ENCODE measurements around the gene FBXO11. TPM values are rescaled to one million over a fixed set of nuclear protein-coding genes. Genes with fewer than 3 reads are reported as not detected.
A peak's percentile ranks its signal among the peaks of the same experiment; 100 is the strongest.

The FBXO11 gene
- total and polyA plus RNA-seq, 4 donors = 17.5 to 80.4 (median 51.5) TPM

GRCh38 chr2:47842846-47843245, 63.5 kb downstream of the FBXO11 start:
- peaks cover 0 to 3% of the 10 kb centered on the region in 2 donors for H3K4me1 ChIP-seq (ENCODE audit: control insufficient read depth in 1 of 2, insufficient read depth in 2 of 2, low read length in 2 of 2)
- no peaks in the 10 kb centered on the region for H3K36me3 ChIP-seq (ENCODE audit: control insufficient read depth in 1 of 2, insufficient read depth in 2 of 2, low read length in 1 of 2)
- no peaks in the 10 kb centered on the region for H3K9me3 ChIP-seq (ENCODE audit: control insufficient read depth, low read length)
- intact Hi-C loops (cut with DNase I) = no loop called here
- DNase-seq (no peak), ATAC-seq (ENCODE audit: low FRiP score) (no peak)
- H3K27me3 ChIP-seq (ENCODE audit: control insufficient read depth in 1 of 2, insufficient read depth in 2 of 2, low read length in 1 of 2) = no peaks in the 10 kb centered on the region
- H3K4me3 ChIP-seq (ENCODE audit: low read length in 2 of 2) = no peak overlapping the region
- 66 to 72% methylated on average over 3 of the region's 3 CpGs for WGBS, 2 donors
- H3K27ac ChIP-seq (ENCODE audit: low read depth in 1 of 2, low read length in 2 of 2) = peak overlapping the region in 1 of 2 donors; percentile 28

GRCh38 chr2:47838686-47839085, 67.6 kb downstream of the FBXO11 start:
- no peak overlapping the region for H3K4me3 ChIP-seq (ENCODE audit: low read length in 2 of 2)
- H3K4me1 ChIP-seq (ENCODE audit: control insufficient read depth in 1 of 2, insufficient read depth in 2 of 2, low read length in 2 of 2) = peaks cover 0 to 3% of the 10 kb centered on the region in 2 donors
- no peaks in the 10 kb centered on the region for H3K27me3 ChIP-seq (ENCODE audit: control insufficient read depth in 1 of 2, insufficient read depth in 2 of 2, low read length in 1 of 2)
- no peak overlapping the region for H3K27ac ChIP-seq (ENCODE audit: low read depth in 1 of 2, low read length in 2 of 2)
- peaks cover 0 to 2% of the 10 kb centered on the region in 2 donors for H3K36me3 ChIP-seq (ENCODE audit: control insufficient read depth in 1 of 2, insufficient read depth in 2 of 2, low read length in 1 of 2)
- intact Hi-C loops (cut with DNase I) = no loop called here
- DNase-seq (no peak), ATAC-seq (ENCODE audit: low FRiP score) (no peak)
- H3K9me3 ChIP-seq (ENCODE audit: control insufficient read depth, low read length) = no peaks in the 10 kb centered on the region
- WGBS, 2 donors = 84 to 86% methylated on average over 4 of the region's 4 CpGs

GRCh38 chr2:47838249-47838648, 68.0 kb downstream of the FBXO11 start:
- ATAC-seq (ENCODE audit: low FRiP score) = no peak
- H3K27me3 ChIP-seq (ENCODE audit: control insufficient read depth in 1 of 2, insufficient read depth in 2 of 2, low read length in 1 of 2) = no peaks in the 10 kb centered on the region
- intact Hi-C loops (cut with DNase I) = no loop called here
- 93 to 98% methylated on average over 1 of the region's 1 CpG for WGBS, 2 donors
- H3K36me3 ChIP-seq (ENCODE audit: control insufficient read depth in 1 of 2, insufficient read depth in 2 of 2, low read length in 1 of 2) = peaks cover 0 to 2% of the 10 kb centered on the region in 2 donors
- no peaks in the 10 kb centered on the region for H3K9me3 ChIP-seq (ENCODE audit: control insufficient read depth, low read length)
- peaks cover 0 to 3% of the 10 kb centered on the region in 2 donors for H3K4me1 ChIP-seq (ENCODE audit: control insufficient read depth in 1 of 2, insufficient read depth in 2 of 2, low read length in 2 of 2)
- H3K4me3 ChIP-seq (ENCODE audit: low read length in 2 of 2) = no peak overlapping the region
- H3K27ac ChIP-seq (ENCODE audit: low read depth in 1 of 2, low read length in 2 of 2) = no peak overlapping the region
- DNase-seq = no peak

- no peaks in the 10 kb centered on the region for H3K9me3 ChIP-seq (ENCODE audit: control insufficient read depth, low read length)
- no peak overlapping the region for H3K4me3 ChIP-seq (ENCODE audit: low read length in 2 of 2)
- no peaks in the 10 kb centered on the region for H3K27me3 ChIP-seq (ENCODE audit: control insufficient read depth in 1 of 2, insufficient read depth in 2 of 2, low read length in 1 of 2)
- no peaks in the 10 kb centered on the region for H3K4me1 ChIP-seq (ENCODE audit: control insufficient read depth in 1 of 2, insufficient read depth in 2 of 2, low read length in 2 of 2)
- intact Hi-C loops (cut with DNase I) = no loop called here
- 80 to 86% methylated on average over 2 of the region's 2 CpGs for WGBS, 2 donors
- no peak for ATAC-seq (ENCODE audit: low FRiP score)
- DNase-seq = no peak
- H3K36me3 ChIP-seq (ENCODE audit: control insufficient read depth in 1 of 2, insufficient read depth in 2 of 2, low read length in 1 of 2) = peaks cover 0 to 2% of the 10 kb centered on the region in 2 donors
- H3K27ac ChIP-seq (ENCODE audit: low read depth in 1 of 2, low read length in 2 of 2) = no peak overlapping the region
These were observed 72.8 kb downstream of the FBXO11 start for GRCh38 chr2:47833516-47833968.

GRCh38 chr2:47822518-47822917, 83.8 kb downstream of the FBXO11 start:
- Histone ChIP-seq H3K9me3 (ENCODE audit: control insufficient read depth, low read length) (no peaks in the 10 kb centered on the region), H3K4me3 (ENCODE audit: low read length in 2 of 2) (no peak overlapping the region), H3K4me1 (ENCODE audit: control insufficient read depth in 1 of 2, insufficient read depth in 2 of 2, low read length in 2 of 2) (no peaks in the 10 kb centered on the region), H3K27me3 (ENCODE audit: control insufficient read depth in 1 of 2, insufficient read depth in 2 of 2, low read length in 1 of 2) (no peaks in the 10 kb centered on the region), H3K36me3 (ENCODE audit: control insufficient read depth in 1 of 2, insufficient read depth in 2 of 2, low read length in 1 of 2) (peaks cover 0 to 7% of the 10 kb centered on the region in 2 donors), H3K27ac (ENCODE audit: low read depth in 1 of 2, low read length in 2 of 2) (no peak overlapping the region)
- no peak for DNase-seq
- intact Hi-C loops (cut with DNase I) = no loop called here
- no peak for ATAC-seq (ENCODE audit: low FRiP score)

GRCh38 chr2:47819834-47820233, 86.5 kb downstream of the FBXO11 start:
- Histone ChIP-seq H3K27me3 (ENCODE audit: control insufficient read depth in 1 of 2, insufficient read depth in 2 of 2, low read length in 1 of 2) (no peaks in the 10 kb centered on the region), H3K9me3 (ENCODE audit: control insufficient read depth, low read length) (no peaks in the 10 kb centered on the region), H3K36me3 (ENCODE audit: control insufficient read depth in 1 of 2, insufficient read depth in 2 of 2, low read length in 1 of 2) (peaks cover 0 to 8% of the 10 kb centered on the region in 2 donors), H3K4me1 (ENCODE audit: control insufficient read depth in 1 of 2, insufficient read depth in 2 of 2, low read length in 2 of 2) (no peaks in the 10 kb centered on the region), H3K4me3 (ENCODE audit: low read length in 2 of 2) (no peak overlapping the region), H3K27ac (ENCODE audit: low read depth in 1 of 2, low read length in 2 of 2) (no peak overlapping the region)
- no peak for ATAC-seq (ENCODE audit: low FRiP score)
- intact Hi-C loops (cut with DNase I) = no loop called here
- WGBS, 2 donors = 88 to 89% methylated on average over 3 of the region's 3 CpGs
- DNase-seq = no peak

- 89 to 90% methylated on average over 2 of the region's 2 CpGs for WGBS, 2 donors
- Histone ChIP-seq H3K27me3 (ENCODE audit: control insufficient read depth in 1 of 2, insufficient read depth in 2 of 2, low read length in 1 of 2) (no peaks in the 10 kb centered on the region), H3K4me3 (ENCODE audit: low read length in 2 of 2) (no peak overlapping the region), H3K36me3 (ENCODE audit: control insufficient read depth in 1 of 2, insufficient read depth in 2 of 2, low read length in 1 of 2) (peaks cover 0 to 8% of the 10 kb centered on the region in 2 donors), H3K4me1 (ENCODE audit: control insufficient read depth in 1 of 2, insufficient read depth in 2 of 2, low read length in 2 of 2) (no peaks in the 10 kb centered on the region), H3K27ac (ENCODE audit: low read depth in 1 of 2, low read length in 2 of 2) (no peak overlapping the region), H3K9me3 (ENCODE audit: control insufficient read depth, low read length) (no peaks in the 10 kb centered on the region)
- DNase-seq (no peak), ATAC-seq (ENCODE audit: low FRiP score) (no peak)
- intact Hi-C loops (cut with DNase I) = no loop called here
These were observed 87.5 kb downstream of the FBXO11 start for GRCh38 chr2:47818777-47819176.

- Histone ChIP-seq H3K27me3 (ENCODE audit: control insufficient read depth in 1 of 2, insufficient read depth in 2 of 2, low read length in 1 of 2) (no peaks in the 10 kb centered on the region), H3K36me3 (ENCODE audit: control insufficient read depth in 1 of 2, insufficient read depth in 2 of 2, low read length in 1 of 2) (peaks cover 0 to 5% of the 10 kb centered on the region in 2 donors), H3K9me3 (ENCODE audit: control insufficient read depth, low read length) (no peaks in the 10 kb centered on the region), H3K27ac (ENCODE audit: low read depth in 1 of 2, low read length in 2 of 2) (no peak overlapping the region), H3K4me1 (ENCODE audit: control insufficient read depth in 1 of 2, insufficient read depth in 2 of 2, low read length in 2 of 2) (no peaks in the 10 kb centered on the region), H3K4me3 (ENCODE audit: low read length in 2 of 2) (no peak overlapping the region)
- ATAC-seq (ENCODE audit: low FRiP score) (no peak), DNase-seq (no peak)
- 94 to 99% methylated on average over 10 of the region's 10 CpGs for WGBS, 2 donors
- intact Hi-C loops (cut with DNase I) = no loop called here
These were observed 90.5 kb downstream of the FBXO11 start for GRCh38 chr2:47815764-47816163.

GRCh38 chr2:47811668-47812067, 94.6 kb downstream of the FBXO11 start:
- Histone ChIP-seq H3K36me3 (ENCODE audit: control insufficient read depth in 1 of 2, insufficient read depth in 2 of 2, low read length in 1 of 2) (peaks cover 0 to 3% of the 10 kb centered on the region in 2 donors), H3K27ac (ENCODE audit: low read depth in 1 of 2, low read length in 2 of 2) (no peak overlapping the region), H3K27me3 (ENCODE audit: control insufficient read depth in 1 of 2, insufficient read depth in 2 of 2, low read length in 1 of 2) (no peaks in the 10 kb centered on the region), H3K9me3 (ENCODE audit: control insufficient read depth, low read length) (no peaks in the 10 kb centered on the region), H3K4me3 (ENCODE audit: low read length in 2 of 2) (no peak overlapping the region), H3K4me1 (ENCODE audit: control insufficient read depth in 1 of 2, insufficient read depth in 2 of 2, low read length in 2 of 2) (no peaks in the 10 kb centered on the region)
- DNase-seq (no peak), ATAC-seq (ENCODE audit: low FRiP score) (no peak)
- WGBS, 2 donors = 56 to 70% methylated on average over 1 of the region's 1 CpG
- intact Hi-C loops (cut with DNase I) = no loop called here
